Nephron progenitor cell (in vitro differentiated cells): ENCODE data around the gene XAGE2.

Source experiments
- DNase-seq: peaks from one replicate; pipeline ENCODE4 v3.0.0; 2021
- H3K27ac Mint-ChIP-seq: 2 replicates; pipeline ENCODE4 v1.8.0; 2021; ENCODE audit warnings: mild to moderate bottlenecking, moderate library complexity, mixed read lengths
- H3K27me3 Mint-ChIP-seq: 2 replicates; pipeline ENCODE4 v1.8.0; 2021; ENCODE audit warnings: mild to moderate bottlenecking, low read depth, mixed read lengths; ENCODE audit not compliant: poor library complexity
- H3K36me3 Mint-ChIP-seq: 2 replicates; pipeline ENCODE4 v1.8.0; 2021; ENCODE audit warnings: low read depth, mixed read lengths
- H3K4me1 Mint-ChIP-seq: 2 replicates; pipeline ENCODE4 v1.8.0; 2021; ENCODE audit warnings: mixed read lengths
- H3K4me3 Mint-ChIP-seq: 2 replicates; pipeline ENCODE4 v1.8.0; 2021; ENCODE audit warnings: mild to moderate bottlenecking, moderate library complexity, mixed read lengths
- H3K9me3 Mint-ChIP-seq: 2 replicates; pipeline ENCODE4 v1.8.0; 2021; ENCODE audit warnings: mild to moderate bottlenecking, moderate library complexity, mixed read lengths
- CTCF ChIP-seq: fragments of 200-600 bp; sonication (generic); IDR thresholded peaks from 2 replicates; pipeline ENCODE4 v1.5.0; 2021; ENCODE audit warnings: antibody characterized with exemption

The XAGE2 gene

GRCh38 chrX:52416816-52417215 is 48.0 kb downstream of the XAGE2 start:
- no peaks in the 10 kb centered on the region for H3K27me3 Mint-ChIP-seq
- H3K36me3 Mint-ChIP-seq, result no peaks in the 10 kb centered on the region
- H3K4me1 Mint-ChIP-seq, result no peaks in the 10 kb centered on the region
- no peak for TF ChIP-seq CTCF
- no peak overlapping the region for H3K4me3 Mint-ChIP-seq
- DNase-seq, result no peak
- H3K9me3 Mint-ChIP-seq, result peaks cover 52% of the 10 kb centered on the region
- H3K27ac Mint-ChIP-seq, result no peak overlapping the region

GRCh38 chrX:52420824-52421443 is 52.1 kb downstream of the XAGE2 start:
- H3K27me3 Mint-ChIP-seq, result peaks cover 4% of the 10 kb centered on the region
- H3K36me3 Mint-ChIP-seq, result no peaks in the 10 kb centered on the region
- no peak for DNase-seq
- H3K4me1 Mint-ChIP-seq, result no peaks in the 10 kb centered on the region
- no peak for TF ChIP-seq CTCF
- H3K9me3 Mint-ChIP-seq, result peaks cover 46% of the 10 kb centered on the region
- H3K4me3 Mint-ChIP-seq, result no peak overlapping the region
- no peak overlapping the region for H3K27ac Mint-ChIP-seq

- peaks cover 4% of the 10 kb centered on the region for H3K27me3 Mint-ChIP-seq
- no peak overlapping the region for H3K27ac Mint-ChIP-seq
- no peak overlapping the region for H3K4me3 Mint-ChIP-seq
- peaks cover 43% of the 10 kb centered on the region for H3K9me3 Mint-ChIP-seq
- DNase-seq, result no peak
- H3K36me3 Mint-ChIP-seq, result no peaks in the 10 kb centered on the region
- TF ChIP-seq CTCF, result no peak
- H3K4me1 Mint-ChIP-seq, result no peaks in the 10 kb centered on the region
These were observed 54.1 kb downstream of the XAGE2 start for GRCh38 chrX:52422884-52423283.

- no peaks in the 10 kb centered on the region for H3K4me1 Mint-ChIP-seq
- no peak for DNase-seq
- peaks cover 29% of the 10 kb centered on the region for H3K9me3 Mint-ChIP-seq
- H3K4me3 Mint-ChIP-seq, result no peak overlapping the region
- H3K27ac Mint-ChIP-seq, result no peak overlapping the region
- peaks cover 4% of the 10 kb centered on the region for H3K27me3 Mint-ChIP-seq
- TF ChIP-seq CTCF, result no peak
- no peaks in the 10 kb centered on the region for H3K36me3 Mint-ChIP-seq
These were observed 55.8 kb downstream of the XAGE2 start for GRCh38 chrX:52424656-52425055.
